BLaER1 (cell line): ENCODE results near the gene SNAI3.

Source experiments
- H3K27ac ChIP-seq: shearing (Covaris generic); formaldehyde crosslinking; 2 replicates; pipeline ENCODE4 v1.8.1; 2022
- H3K27me3 ChIP-seq: shearing (Covaris generic); formaldehyde crosslinking; 2 replicates; pipeline ENCODE4 v1.8.1; 2022
- H3K36me3 ChIP-seq: shearing (Covaris generic); formaldehyde crosslinking; 2 replicates; pipeline ENCODE4 v1.8.1; 2022
- H3K4me1 ChIP-seq: shearing (Covaris generic); formaldehyde crosslinking; 2 replicates; pipeline ENCODE4 v1.8.1; 2022
- H3K4me2 ChIP-seq: shearing (Covaris generic); formaldehyde crosslinking; 2 replicates; pipeline ENCODE4 v1.8.1; 2022
- H3K4me3 ChIP-seq: shearing (Covaris generic); formaldehyde crosslinking; 2 replicates; pipeline ENCODE4 v1.8.1; 2022
- H3K9ac ChIP-seq: shearing (Covaris generic); formaldehyde crosslinking; 2 replicates; pipeline ENCODE4 v1.8.1; 2022
- H3K9me3 ChIP-seq: shearing (Covaris generic); formaldehyde crosslinking; 2 replicates; pipeline ENCODE4 v1.8.1; 2022
- H4K20me1 ChIP-seq: shearing (Covaris generic); formaldehyde crosslinking; 2 replicates; pipeline ENCODE4 v1.8.1; 2022
- Cebpa-rat ChIP-seq: shearing (Covaris generic); IDR thresholded peaks from 2 replicates; pipeline ENCODE4 v1.8.1; 2022

SNAI3 gene

DNA sequence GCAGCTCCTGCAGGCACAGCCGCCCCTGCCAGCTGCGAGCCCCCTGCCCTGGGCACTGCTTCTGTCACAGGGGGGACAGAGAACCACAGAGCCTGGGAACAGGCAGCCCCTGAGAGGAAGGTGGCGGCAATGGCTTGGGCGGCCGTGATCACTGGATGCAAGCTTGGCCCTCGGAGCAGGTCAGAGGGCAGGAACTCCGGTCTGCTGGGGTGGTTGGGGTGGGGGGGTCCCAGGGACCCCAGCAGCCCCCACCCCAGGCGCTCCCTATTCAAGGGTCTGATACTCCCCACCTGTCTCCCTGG is 33.6 kb downstream of the SNAI3 start:
- no peaks in the 10 kb centered on the region for H3K27me3 ChIP-seq
- H3K4me2 ChIP-seq = peak overlapping the region; percentile 100
- TF ChIP-seq Cebpa-rat = no peak
- no peak overlapping the region for H3K4me3 ChIP-seq
- H3K4me1 ChIP-seq = peaks cover 87% of the 10 kb centered on the region
- no peaks in the 10 kb centered on the region for H3K9me3 ChIP-seq
- 0 out of 2 replicates have a peak overlapping the region, but pooled peaks have one; percentile 29 for H3K9ac ChIP-seq
- H4K20me1 ChIP-seq = peaks cover 30% of the 10 kb centered on the region
- peak overlapping the region; percentile 96 for H3K27ac ChIP-seq
- H3K36me3 ChIP-seq = peaks cover 42% of the 10 kb centered on the region

DNA sequence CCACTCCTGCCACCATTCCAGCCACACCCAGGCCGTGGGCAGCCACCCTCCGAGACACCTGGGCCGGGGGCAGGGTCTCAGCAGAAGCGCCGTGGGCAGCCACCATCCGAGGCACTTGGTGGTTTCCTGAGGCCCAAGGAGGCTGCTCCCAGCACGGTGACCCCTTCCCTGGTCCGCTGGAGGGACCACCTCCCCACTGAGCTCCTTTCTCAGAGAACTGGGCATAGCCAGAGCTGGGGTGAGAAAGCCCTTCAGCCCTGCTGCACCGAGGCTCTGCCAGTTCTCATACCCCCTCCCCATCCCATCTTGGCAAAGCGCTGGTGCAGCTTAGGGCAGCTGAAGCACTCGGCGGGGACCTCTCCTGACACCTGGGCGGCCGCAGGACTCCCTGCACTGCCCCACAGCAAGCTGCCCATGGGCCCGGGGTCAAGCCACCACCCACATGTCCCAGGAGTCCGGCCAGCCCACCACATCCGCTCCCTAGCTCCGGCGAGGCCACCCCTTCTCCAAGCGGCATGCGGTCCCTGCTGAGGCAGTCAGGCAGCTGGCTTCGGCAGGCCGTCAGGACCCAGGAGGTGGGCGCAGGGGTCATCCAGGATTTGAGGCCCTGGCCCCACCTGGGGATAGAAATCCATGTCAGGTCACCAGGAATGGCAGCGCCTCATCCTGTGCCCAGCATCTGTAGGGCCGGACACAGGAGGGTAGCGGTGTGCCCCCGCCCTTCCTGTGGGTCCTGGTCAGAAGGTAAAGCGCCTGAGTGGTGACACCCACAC is 34.1 kb downstream of the SNAI3 start:
- Histone ChIP-seq H3K27me3 (no peaks in the 10 kb centered on the region), H3K27ac (peak overlapping the region; percentile 96), H3K36me3 (peaks cover 48% of the 10 kb centered on the region), H3K9ac (peak overlapping the region; percentile 69), H3K9me3 (no peaks in the 10 kb centered on the region), H3K4me1 (peaks cover 87% of the 10 kb centered on the region), H3K4me3 (peak overlapping the region; percentile 91), H3K4me2 (peak overlapping the region; percentile 100), H4K20me1 (peaks cover 35% of the 10 kb centered on the region)
- no peak for TF ChIP-seq Cebpa-rat

DNA sequence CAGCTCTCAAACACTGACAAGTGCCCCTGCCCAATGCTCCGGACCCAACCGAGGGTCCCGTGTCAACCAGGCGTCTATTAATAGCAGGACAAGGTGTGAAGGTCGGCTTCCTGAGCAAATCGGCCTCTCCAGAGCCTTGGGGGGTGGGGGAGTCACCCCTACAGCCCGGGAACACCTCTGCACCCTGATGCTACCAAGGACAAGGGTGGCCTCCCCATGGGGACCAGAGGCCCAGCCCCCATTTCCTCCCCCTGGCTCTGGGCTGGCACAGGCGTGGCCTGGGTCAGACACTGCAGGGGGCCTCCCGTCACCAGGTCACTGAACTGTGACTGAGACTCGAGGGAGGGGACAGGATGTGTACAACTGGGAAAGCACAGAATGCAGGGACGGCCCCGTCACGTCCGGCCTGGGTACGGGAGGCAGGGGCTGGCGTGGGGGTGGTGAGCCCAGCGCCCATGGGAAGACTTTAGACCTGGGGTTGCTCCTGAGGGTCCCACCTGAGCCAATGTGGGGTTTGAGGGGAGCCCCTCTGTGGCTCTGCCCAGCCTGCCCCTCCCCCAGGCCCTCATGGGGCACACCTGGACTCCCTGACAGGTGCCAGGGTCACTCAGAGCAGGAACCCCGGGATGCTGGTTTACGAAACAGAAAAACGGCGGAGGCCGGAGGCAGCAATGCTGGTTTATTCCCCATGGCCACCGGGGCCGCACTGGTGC is 34.9 kb downstream of the SNAI3 start:
- Histone ChIP-seq H3K9me3 (no peaks in the 10 kb centered on the region), H3K27me3 (no peaks in the 10 kb centered on the region), H3K27ac (peak overlapping the region; percentile 96), H3K4me2 (peak overlapping the region; percentile 100), H3K4me1 (peaks cover 87% of the 10 kb centered on the region), H4K20me1 (peaks cover 42% of the 10 kb centered on the region), H3K36me3 (peaks cover 55% of the 10 kb centered on the region), H3K4me3 (peak overlapping the region; percentile 91), H3K9ac (peak overlapping the region; percentile 69)
- no peak for TF ChIP-seq Cebpa-rat

DNA sequence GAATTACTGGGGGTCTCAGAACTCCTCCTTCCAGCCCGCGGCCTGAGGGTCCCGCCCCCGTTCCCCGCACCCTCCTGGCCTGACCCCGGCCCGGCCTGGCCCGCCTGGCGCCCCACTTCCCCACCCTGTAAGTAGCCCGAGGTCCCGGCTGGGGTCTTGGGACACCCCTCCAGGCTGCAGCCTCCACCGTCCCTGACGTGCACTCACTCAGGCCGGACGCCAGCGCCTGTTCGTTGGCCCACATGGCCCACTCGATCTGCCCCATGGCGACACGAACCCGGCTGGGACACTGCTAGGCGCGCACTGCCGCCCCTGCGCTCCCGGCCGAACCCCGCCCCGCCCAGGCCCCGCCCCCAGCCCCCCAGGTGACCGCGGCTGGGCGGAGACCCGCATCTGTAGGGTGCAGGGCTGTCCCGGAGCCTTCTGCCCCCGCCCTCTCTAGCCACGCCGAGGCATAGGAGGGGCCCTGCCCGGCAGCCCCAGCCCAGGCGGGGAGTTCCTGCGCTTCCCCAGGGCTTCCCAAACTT is 35.5 kb downstream of the SNAI3 start, which contains the start of gene CYBA:
TSS of gene CYBA (minus strand) at position 305 of the 527 bp plus-strand sequence. CDS start at position 265, 40 bp downstream.
- peak within 1 kb of the TSS; percentile 91 for H3K4me3 ChIP-seq
- no peak for TF ChIP-seq Cebpa-rat

DNA sequence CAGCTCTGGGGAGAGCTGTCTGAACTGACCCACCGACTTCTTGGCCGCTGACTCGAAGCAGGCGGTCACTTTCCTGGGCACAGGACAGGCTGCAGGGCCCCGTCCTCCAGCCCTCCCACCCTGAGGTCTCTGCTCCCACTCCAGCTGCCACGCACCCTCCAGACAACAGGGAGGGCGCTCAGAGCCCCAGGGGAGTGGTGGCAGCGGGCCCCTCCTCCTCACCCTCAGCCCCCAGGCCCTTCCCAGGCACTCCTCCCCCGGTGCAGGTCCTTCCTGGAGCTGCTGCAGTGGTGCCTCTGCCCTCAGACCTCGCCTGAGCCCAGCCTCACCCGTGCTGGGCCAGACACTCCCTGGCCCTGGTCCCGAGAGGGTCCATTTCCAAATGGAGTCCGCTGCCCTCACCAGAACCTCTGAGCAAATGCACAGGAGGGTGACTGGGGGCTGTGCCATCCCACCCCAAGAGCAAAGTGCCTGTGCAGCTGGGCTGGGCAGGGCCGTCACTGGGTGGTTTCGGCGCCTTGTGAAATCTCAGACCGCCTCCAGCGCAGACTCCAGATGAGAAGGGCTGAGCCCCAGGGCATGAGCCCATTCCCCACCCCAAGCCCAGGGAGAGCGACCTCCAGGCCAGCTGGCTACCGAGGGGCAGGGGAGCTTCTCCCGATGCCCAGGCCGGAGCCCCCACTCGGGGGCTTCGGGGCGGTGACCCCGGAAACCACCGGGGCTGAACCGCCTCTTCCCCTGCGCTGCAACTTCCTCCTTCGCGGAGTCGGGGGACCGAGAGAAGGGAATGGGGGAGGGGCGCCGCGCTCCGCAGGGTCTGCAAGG is 36.2 kb downstream of the SNAI3 start:
- peaks cover 63% of the 10 kb centered on the region for H3K36me3 ChIP-seq
- peak overlapping the region; percentile 91 for H3K4me3 ChIP-seq
- H3K27me3 ChIP-seq = no peaks in the 10 kb centered on the region
- H3K9me3 ChIP-seq = no peaks in the 10 kb centered on the region
- H3K4me1 ChIP-seq = peaks cover 87% of the 10 kb centered on the region
- H3K9ac ChIP-seq = peak overlapping the region; percentile 97
- peaks cover 55% of the 10 kb centered on the region for H4K20me1 ChIP-seq
- peak overlapping the region; percentile 96 for H3K27ac ChIP-seq
- TF ChIP-seq Cebpa-rat = peak; percentile 38; the same call in 1 of the 2 replicates
- H3K4me2 ChIP-seq = peak overlapping the region; percentile 100

More for the DNA sequence above, 35.5 kb downstream of the SNAI3 start, which contains the start of gene CYBA:
- Histone ChIP-seq H3K4me2 (peak within 1 kb of the TSS; percentile 100), H3K9ac (peak within 1 kb of the TSS; percentile 97), H3K27ac (peak within 1 kb of the TSS; percentile 96), H3K4me1 (peaks cover 87% of the 10 kb centered on the region), H3K36me3 (peaks cover 61% of the 10 kb centered on the region), H3K27me3 (no peaks in the 10 kb centered on the region), H4K20me1 (peaks cover 49% of the 10 kb centered on the region), H3K9me3 (no peaks in the 10 kb centered on the region)

DNA sequence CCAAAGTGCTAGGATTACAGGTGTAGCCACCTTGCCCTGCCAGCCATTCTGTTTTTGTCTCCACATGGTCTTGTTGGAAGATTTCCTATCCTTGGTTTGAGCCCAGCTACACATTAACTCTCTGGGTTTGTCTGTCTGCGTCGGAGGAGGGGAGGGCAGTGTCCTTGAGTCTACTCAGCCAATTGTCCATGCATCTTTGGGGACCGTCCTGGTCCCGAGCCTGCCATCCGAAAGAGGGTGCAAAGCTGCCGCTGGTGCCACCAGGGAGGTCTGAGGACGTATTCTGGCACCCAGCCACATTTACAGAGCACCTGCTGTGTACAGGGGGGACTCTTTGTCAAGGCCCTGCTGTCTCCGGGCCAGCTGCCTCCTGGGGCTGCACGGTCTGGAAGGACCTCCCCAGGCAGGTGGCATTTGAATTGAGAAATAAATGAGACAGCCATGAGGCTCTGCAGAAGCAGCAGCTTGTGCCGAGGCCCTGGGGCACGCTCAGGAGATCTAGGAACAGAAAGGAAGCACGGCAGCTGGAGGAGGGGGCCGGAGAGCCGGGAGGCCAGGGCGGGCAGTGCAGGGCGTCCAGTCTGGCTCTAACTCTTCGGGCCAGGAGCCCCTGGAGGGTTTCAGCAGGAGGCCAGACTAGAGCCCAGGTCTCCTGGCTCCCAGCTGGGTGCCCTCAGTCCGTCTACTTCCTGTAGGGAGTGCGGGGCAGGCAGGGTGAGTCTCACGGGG is 36.9 kb downstream of the SNAI3 start:
- H3K4me2 ChIP-seq = peak overlapping the region; percentile 100
- H3K27me3 ChIP-seq = no peaks in the 10 kb centered on the region
- H3K4me3 ChIP-seq = peak overlapping the region; percentile 91
- peaks cover 63% of the 10 kb centered on the region for H4K20me1 ChIP-seq
- H3K9ac ChIP-seq = peak overlapping the region; percentile 97
- peaks cover 87% of the 10 kb centered on the region for H3K4me1 ChIP-seq
- TF ChIP-seq Cebpa-rat = no peak
- peak overlapping the region; percentile 96 for H3K27ac ChIP-seq
- H3K9me3 ChIP-seq = no peaks in the 10 kb centered on the region
- H3K36me3 ChIP-seq = peaks cover 63% of the 10 kb centered on the region

DNA sequence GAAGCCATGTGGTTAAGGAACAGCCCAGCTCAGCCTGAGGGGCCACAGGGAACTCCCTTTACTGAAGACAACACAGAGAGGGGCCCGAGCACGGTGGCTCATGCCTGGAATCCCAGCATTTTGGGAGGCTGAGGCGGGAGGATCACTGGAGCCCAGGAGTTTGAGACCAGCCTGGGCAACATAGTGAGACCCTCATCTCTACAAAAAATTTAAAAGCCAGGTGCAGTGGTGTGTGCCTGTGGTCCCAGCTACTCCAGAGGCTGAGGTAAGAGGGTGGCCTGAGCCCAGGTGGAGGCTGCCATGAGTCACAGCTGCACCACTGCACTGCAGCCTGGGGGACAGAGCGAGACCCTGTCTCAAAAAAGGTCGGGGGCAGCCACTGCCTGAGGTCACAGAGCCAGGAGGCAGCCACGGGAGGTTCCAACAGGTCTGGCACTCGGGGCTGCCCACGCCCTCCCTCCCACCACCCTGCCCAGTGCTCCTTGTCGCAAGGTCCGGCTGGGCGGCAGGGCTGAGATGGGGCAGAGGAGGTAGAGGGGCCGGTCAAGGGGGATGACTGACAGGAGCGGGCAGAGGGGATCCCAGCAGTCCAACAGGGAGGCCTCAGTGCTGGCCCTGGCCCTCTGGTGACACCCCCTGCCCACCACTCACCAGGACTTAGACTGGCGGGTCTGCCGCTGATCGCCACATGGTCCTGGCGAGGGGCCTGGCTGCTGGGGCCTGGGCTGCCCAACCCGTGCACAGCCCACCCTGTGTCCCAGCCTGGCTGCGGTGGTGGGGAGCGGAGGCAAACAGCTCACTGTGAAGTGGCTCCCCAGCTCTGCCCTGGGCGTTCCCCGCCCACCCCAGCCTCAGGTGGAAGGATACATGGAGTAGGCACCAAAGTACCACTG is 38.9 kb downstream of the SNAI3 start:
- Histone ChIP-seq H3K36me3 (peaks cover 61% of the 10 kb centered on the region), H3K9ac (peak overlapping the region; percentile 97), H3K4me1 (peaks cover 87% of the 10 kb centered on the region), H3K4me2 (peak overlapping the region; percentile 100), H3K27me3 (no peaks in the 10 kb centered on the region; the same call in 1 of the 2 replicates), H3K27ac (peak overlapping the region; percentile 70), H4K20me1 (peaks cover 83% of the 10 kb centered on the region), H3K4me3 (peak overlapping the region; percentile 91), H3K9me3 (no peaks in the 10 kb centered on the region)
- no peak for TF ChIP-seq Cebpa-rat
